Right lobe of liver (tissue), 4 donors: ENCODE measurements around the gene TAF11.

Experiments
- CTCF ChIP-seq, 4 donors: fragments of 200-600 bp in 3 of 4; fragments of 450-650 bp in 1 of 4; IDR thresholded peaks; one replicate each; pipeline versions ENCODE4 v1.5.1 to v1.8.0; 2016 to 2022; ENCODE audit warnings: antibody characterized with exemption in 4 of 4, mild to moderate bottlenecking in 2 of 4
- POLR2A ChIP-seq: fragments of 450-650 bp; IDR thresholded peaks from one replicate; pipeline ENCODE4 v1.6.1; 2017; ENCODE audit warnings: antibody characterized with exemption, mild to moderate bottlenecking
- donor health status: DM: no; HTN: no; CAD: no.
- donor health status: DM: no; HTN: no; CAD: no.
- donor health status: DM: no; HTN: yes; CAD: no.

- no peak for TF ChIP-seq CTCF (IDR thresholded peaks at IDR 0.05)
- no peak for TF ChIP-seq POLR2A
Measured at GRCh38 chr6:34897716-34898115, 9.9 kb upstream of the TAF11 start.
